HepG2 (cell line): ENCODE data around the gene ACO1. TPM values are rescaled to one million over a fixed set of nuclear protein-coding genes. Genes with fewer than 3 reads are reported as not detected.

Experiments
- ATAC-seq: fragments of 200-7000 bp; cut with Tn5 transposase; 3 replicates; pipeline ENCODE4 v1.9.1; 2020; ENCODE audit warnings: mild to moderate bottlenecking, moderate library complexity
- BruUV-seq: library from RNA; stranded (reverse); fragments of 400-500 nt; replicated peaks from 2 replicates; lab custom pipeline; 2021; lab: Mats Ljungman, UMichigan
- CTCF ChIA-PET: fragments of 300-600 bp; formaldehyde crosslinking; extraction: SDS; loops from one replicate; lab custom pipeline; 2021; ENCODE audit warnings: low total read pairs, inconsistent platforms, low intra/inter-chr PET ratio; lab: Yijun Ruan, JAX
- POLR2A ChIA-PET: fragments of 350-600 bp; sonication (Branson Sonifier 250); formaldehyde crosslinking; loops from one replicate; lab custom pipeline; 2020; ENCODE audit warnings: antibody characterized with exemption, inconsistent platforms; lab: Yijun Ruan, JAX
- DNase-seq: peaks from one replicate; pipeline ENCODE4 v3.0.0-alpha.2; 2015; ENCODE audit warnings: low spot score
- FAIRE-seq: peaks from 3 replicates; lab custom pipeline; 2011; peaks lifted over from hg19 to GRCh38; lab: Jason Lieb, UNC
- H2AFZ ChIP-seq: one replicate; pipeline ENCODE4 v1.6.1; 2011; ENCODE audit warnings: low read length, inconsistent platforms
- H3K27ac ChIP-seq: fragments of 300-600 bp; 3 replicates; pipeline ENCODE4 v1.8.0; 2011; ENCODE audit warnings: mixed run types, mild to moderate bottlenecking, mixed read lengths, low read length, inconsistent platforms; ENCODE audit not compliant: insufficient read depth; ENCODE audit errors: extremely low read length
- H3K27me3 ChIP-seq, 2 experiments: fragments of 200-600 bp in 1 of 2; 2 replicates in 1 of 2; 3 replicates in 1 of 2; pipeline versions ENCODE4 v1.6.0 to v1.8.0; 2011; ENCODE audit warnings: low read length in 2 of 2, mild to moderate bottlenecking in 2 of 2, moderate library complexity in 2 of 2, inconsistent platforms in 1 of 2; ENCODE audit not compliant: insufficient read depth in 2 of 2, control insufficient read depth in 1 of 2
- H3K36me3 ChIP-seq, 2 experiments: fragments of 200-600 bp in 1 of 2; replicated peaks in 1 of 2; 2 replicates in 1 of 2; 3 replicates in 1 of 2; pipeline versions ENCODE4 v1.5.1 to v1.8.0; 2011; ENCODE audit warnings: low read length in 2 of 2, inconsistent platforms in 1 of 2; ENCODE audit not compliant: insufficient read depth in 2 of 2, control insufficient read depth in 1 of 2
- H3K4me1 ChIP-seq: 2 replicates; pipeline ENCODE4 v1.5.1; 2012; ENCODE audit warnings: low read length, inconsistent platforms; ENCODE audit not compliant: insufficient read depth
- H3K4me2 ChIP-seq: 2 replicates; pipeline ENCODE4 v1.6.0; 2011; ENCODE audit warnings: low read depth, low read length, inconsistent platforms
- H3K4me3 ChIP-seq, 3 experiments: fragments of 200-600 bp in 1 of 3; sonication (generic), shearing (Covaris generic) in 1 of 3; replicated peaks in 1 of 3; 2 replicates each; pipeline ENCODE4 v1.5.1; 2011 to 2016; ENCODE audit warnings: low read length in 3 of 3, inconsistent platforms in 2 of 3, low read depth in 2 of 3, mild to moderate bottlenecking in 2 of 3, control low read depth in 1 of 3, mixed read lengths in 1 of 3; ENCODE audit not compliant: insufficient read depth in 1 of 3
- H3K79me2 ChIP-seq: one replicate; pipeline ENCODE4 v1.6.1; 2011; ENCODE audit warnings: low read length, inconsistent platforms; ENCODE audit not compliant: insufficient read depth
- H3K9ac ChIP-seq: 2 replicates; pipeline ENCODE4 v1.6.0; 2011; ENCODE audit warnings: mild to moderate bottlenecking, low read depth, low read length, inconsistent platforms; ENCODE audit not compliant: insufficient read depth
- H3K9me3 ChIP-seq: 2 replicates; pipeline ENCODE4 v1.5.1; 2012; ENCODE audit warnings: mild to moderate bottlenecking, low read length
- H4K20me1 ChIP-seq: 2 replicates; pipeline ENCODE4 v1.6.0; 2011; ENCODE audit warnings: inconsistent platforms, mild to moderate bottlenecking, low read length, moderate library complexity; ENCODE audit not compliant: insufficient read depth
- CAMTA2 ChIP-seq: sonication (generic); formaldehyde crosslinking; IDR thresholded peaks from 2 replicates; pipeline ENCODE4 v1.4.0; 2020; ENCODE audit warnings: mild to moderate bottlenecking, missing genetic modification reagents, borderline replicate concordance
- GZF1 ChIP-seq: sonication (generic); formaldehyde crosslinking; IDR thresholded peaks from 2 replicates; pipeline ENCODE4 v1.5.1; 2020; ENCODE audit warnings: mild to moderate bottlenecking, missing genetic modification reagents
- HNRNPL ChIP-seq: fragments of 200-400 bp; formaldehyde crosslinking; IDR thresholded peaks from 2 replicates; pipeline ENCODE4 v1.6.1; 2017; ENCODE audit warnings: mild to moderate bottlenecking, low read depth, low read length
- JDP2 ChIP-seq: sonication (generic); formaldehyde crosslinking; IDR thresholded peaks from 2 replicates; pipeline ENCODE4 v1.8.1; 2022; ENCODE audit warnings: missing genetic modification reagents, borderline replicate concordance
- MED13 ChIP-seq: sonication (generic); formaldehyde crosslinking; IDR thresholded peaks from 2 replicates; pipeline ENCODE4 v1.5.0; 2020; ENCODE audit warnings: missing genetic modification reagents
- NKX3-1 ChIP-seq: sonication (generic); formaldehyde crosslinking; IDR thresholded peaks from 2 replicates; pipeline ENCODE4 v1.5.0; 2020; ENCODE audit warnings: missing genetic modification reagents
- NPAS2 ChIP-seq: sonication (generic); formaldehyde crosslinking; IDR thresholded peaks from 2 replicates; pipeline ENCODE4 v1.8.0; 2022; ENCODE audit warnings: mild to moderate bottlenecking, missing genetic modification reagents, borderline replicate concordance
- SNAPC2 ChIP-seq: sonication (generic); formaldehyde crosslinking; IDR thresholded peaks from 2 replicates; pipeline ENCODE4 v1.8.1; 2022; ENCODE audit warnings: mild to moderate bottlenecking, missing genetic modification reagents
- THYN1 ChIP-seq: sonication (generic); formaldehyde crosslinking; IDR thresholded peaks from 2 replicates; pipeline ENCODE4 v1.8.1; 2023; ENCODE audit warnings: low read depth, mild to moderate bottlenecking, moderate library complexity, missing genetic modification reagents, borderline replicate concordance
- ZMYM2 ChIP-seq: sonication (generic); formaldehyde crosslinking; IDR thresholded peaks from 2 replicates; pipeline ENCODE4 v1.8.0; 2022; ENCODE audit warnings: mild to moderate bottlenecking, missing genetic modification reagents
- ZNF232 ChIP-seq: sonication (generic); formaldehyde crosslinking; IDR thresholded peaks from 2 replicates; pipeline ENCODE4 v1.4.0; 2020; ENCODE audit warnings: missing genetic modification reagents, borderline replicate concordance
- ZNF296 ChIP-seq: sonication (generic); formaldehyde crosslinking; conservative IDR thresholded peaks from 2 replicates; pipeline ENCODE4 v1.5.0; 2020; ENCODE audit warnings: mild to moderate bottlenecking, missing genetic modification reagents
- ZNF337 ChIP-seq: sonication (generic); formaldehyde crosslinking; IDR thresholded peaks from 2 replicates; pipeline ENCODE4 v1.5.1; 2020; ENCODE audit warnings: missing genetic modification reagents, low read depth, mild to moderate bottlenecking, borderline replicate concordance
- ZNF33A ChIP-seq: sonication (generic); formaldehyde crosslinking; IDR thresholded peaks from 2 replicates; pipeline ENCODE4 v1.5.1; 2020; ENCODE audit warnings: missing genetic modification reagents, mild to moderate bottlenecking, moderate library complexity, borderline replicate concordance
- ZNF577 ChIP-seq: sonication (generic); formaldehyde crosslinking; IDR thresholded peaks from 2 replicates; pipeline ENCODE4 v1.4.0; 2020; ENCODE audit warnings: mild to moderate bottlenecking, low read depth, missing genetic modification reagents, borderline replicate concordance
- ZSCAN22 ChIP-seq: sonication (generic); formaldehyde crosslinking; IDR thresholded peaks from 2 replicates; pipeline ENCODE4 v1.4.0; 2020; ENCODE audit warnings: mild to moderate bottlenecking, missing genetic modification reagents
- WGBS: methylation state at CpG from one replicate; pipeline ENCODE4 v1.1.6; 2017; ENCODE audit warnings: low lambda C conversion rate; 5-methylcytosine and 5-hydroxymethylcytosine counted together
- in situ Hi-C: cut with HindIII; loops from 2 replicates; pipeline ENCODE4 v1.10.0; 2017; ENCODE audit warnings: low pct_unique_long_range_greater_than_20kb; ENCODE audit not compliant: extremely low pct_ligation_motif_present
- intact Hi-C: fragments of 100-400 bp; cut with micrococcal nuclease; formaldehyde crosslinking; loops from one replicate; pipeline ENCODE4 v1.10.0; 2022; ENCODE audit not compliant: unreplicated experiment
- polyA plus RNA-seq, 8 experiments: library from polyadenylated mRNA; depleted of rRNA in 3 of 8; stranded (reverse) in 7 of 8; unstranded in 1 of 8; fragments of >200 nt; fragmentation: Illumina TruSeq in 4 of 8; extraction: Trizol in 4 of 8; gene quantifications; 2 replicates each; pipeline versions ENCODE4 v1.2.1 to v1.2.3, GENCODE V29; 2011 to 2016; ENCODE audit warnings: low read depth in 4 of 8, missing spikeins in 1 of 8, mixed read lengths in 1 of 8; ENCODE audit not compliant: insufficient read depth in 1 of 8
- total RNA-seq, 5 experiments: library from RNA; depleted of rRNA; stranded (reverse); fragments of >200 nt; fragmentation: Illumina TruSeq; extraction: Trizol; gene quantifications; 2 replicates each; pipeline ENCODE4 v1.2.3, GENCODE V29; 2016; ENCODE audit warnings: low read depth in 1 of 5
- TF ChIP-seq, protein P1 (sequence below): sonication (generic); formaldehyde crosslinking; IDR thresholded peaks from 2 replicates; pipeline ENCODE4 v1.5.0; 2020; ENCODE audit warnings: missing genetic modification reagents, mild to moderate bottlenecking, borderline replicate concordance
- TF ChIP-seq, protein P2 (sequence below): sonication (generic); formaldehyde crosslinking; IDR thresholded peaks from 2 replicates; pipeline ENCODE4 v1.8.1; 2023; ENCODE audit warnings: missing genetic modification reagents, inconsistent platforms, borderline replicate concordance

ACO1 gene
- total and polyA plus RNA-seq, 2 of the 13 experiments (the other 11 are each of a cell fraction or from before 2014, with no cell fraction given) = 20.1 to 48.2 TPM

DNA sequence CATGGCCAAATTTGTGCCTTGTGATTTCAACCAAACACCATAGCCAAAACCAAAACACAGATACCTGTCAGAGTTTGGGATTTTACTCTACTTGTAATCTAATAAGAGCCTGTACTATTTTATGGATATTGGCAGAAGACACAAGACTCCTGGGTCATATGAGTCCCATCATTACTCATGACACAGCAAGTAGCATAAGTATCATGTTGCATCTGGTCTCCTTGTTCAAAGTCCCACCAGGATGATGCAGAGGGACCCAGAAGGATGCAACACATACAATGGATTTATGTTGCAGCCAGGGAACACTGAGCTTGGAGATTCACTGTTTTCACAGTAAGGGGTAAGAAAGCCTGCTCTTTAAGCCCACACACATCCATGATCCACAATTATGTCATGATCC, 13.2 kb upstream of the ACO1 start:
- BruUV-seq = no TSS peak
- ATAC-seq = no peak
- no peak overlapping the region for H3K4me3 ChIP-seq
- intact Hi-C loops = no loop called here
- H3K4me1 ChIP-seq = no peaks in the 10 kb centered on the region
- H3K27me3 ChIP-seq = no peaks in the 10 kb centered on the region
- POLR2A ChIA-PET = no interaction called here
- in situ Hi-C loops = loop anchor here (5.0 kb wide), 1 partner anchor 596 kb away; no protein-coding TSS in a partner anchor
- no peak overlapping the region for H3K9ac ChIP-seq
- no peaks in the 10 kb centered on the region; the same call in 1 of the 2 replicates for H3K9me3 ChIP-seq
- H3K79me2 ChIP-seq = no peaks in the 10 kb centered on the region
- no peaks in the 10 kb centered on the region for H3K36me3 ChIP-seq
- TF ChIP-seq SNAPC2 (CRISPR knock-in tag) (no peak), NPAS2 (CRISPR knock-in tag) (no peak), ZSCAN22 (CRISPR knock-in tag) (no peak), ZNF337 (CRISPR knock-in tag) (no peak), ZNF296 (CRISPR knock-in tag) (no peak), ZNF232 (CRISPR knock-in tag) (no peak), ZNF577 (CRISPR knock-in tag) (no peak)
- TF ChIP-seq, all 625 proteins: peak for 0
- no peaks in the 10 kb centered on the region for H4K20me1 ChIP-seq
- H2AFZ ChIP-seq = no peak overlapping the region
- CTCF ChIA-PET = no interaction called here
- no peak overlapping the region for H3K4me2 ChIP-seq
- no peak for FAIRE-seq
- H3K27ac ChIP-seq = no peak overlapping the region
- no peak for DNase-seq

DNA sequence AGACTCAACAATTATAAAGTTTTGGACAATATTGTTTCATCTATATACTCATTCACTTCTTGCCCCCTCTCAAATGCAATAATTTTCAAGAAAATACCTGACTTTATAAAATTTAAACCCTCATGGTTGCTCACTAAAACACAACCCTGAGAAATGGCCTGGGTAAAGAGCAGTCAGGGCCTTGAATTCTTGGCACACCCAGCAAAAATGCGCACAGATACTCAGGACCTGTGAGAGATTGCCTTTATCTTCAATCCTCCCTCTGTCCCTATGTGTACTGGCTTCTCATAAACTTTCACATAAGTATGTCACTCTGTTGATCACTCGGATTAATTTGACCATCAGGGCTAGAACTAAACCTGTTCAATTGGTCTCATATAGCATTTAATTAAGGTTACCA, 12.8 kb upstream of the ACO1 start:
- FAIRE-seq = no peak
- 30% methylated on average over 2 of the region's 2 CpGs for WGBS
- TF ChIP-seq, protein P1, sequence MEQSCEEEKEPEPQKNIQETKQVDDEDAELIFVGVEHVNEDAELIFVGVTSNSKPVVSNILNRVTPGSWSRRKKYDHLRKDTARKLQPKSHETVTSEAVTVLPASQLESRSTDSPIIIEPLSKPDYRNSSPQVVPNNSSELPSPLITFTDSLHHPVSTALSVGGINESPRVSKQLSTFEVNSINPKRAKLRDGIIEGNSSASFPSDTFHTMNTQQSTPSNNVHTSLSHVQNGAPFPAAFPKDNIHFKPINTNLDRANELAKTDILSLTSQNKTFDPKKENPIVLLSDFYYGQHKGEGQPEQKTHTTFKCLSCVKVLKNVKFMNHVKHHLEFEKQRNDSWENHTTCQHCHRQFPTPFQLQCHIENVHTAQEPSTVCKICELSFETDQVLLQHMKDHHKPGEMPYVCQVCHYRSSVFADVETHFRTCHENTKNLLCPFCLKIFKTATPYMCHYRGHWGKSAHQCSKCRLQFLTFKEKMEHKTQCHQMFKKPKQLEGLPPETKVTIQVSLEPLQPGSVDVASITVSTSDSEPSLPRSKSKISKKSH = no peak
- TF ChIP-seq JDP2 (CRISPR knock-in tag) (no peak), ZMYM2 (CRISPR knock-in tag) (no peak), CAMTA2 (CRISPR knock-in tag) (no peak), GZF1 (CRISPR knock-in tag) (no peak), THYN1 (no peak), HNRNPL (no peak), ZNF33A (no peak), NKX3-1 (CRISPR knock-in tag) (no peak), MED13 (CRISPR knock-in tag) (no peak)
- TF ChIP-seq, protein P2, sequence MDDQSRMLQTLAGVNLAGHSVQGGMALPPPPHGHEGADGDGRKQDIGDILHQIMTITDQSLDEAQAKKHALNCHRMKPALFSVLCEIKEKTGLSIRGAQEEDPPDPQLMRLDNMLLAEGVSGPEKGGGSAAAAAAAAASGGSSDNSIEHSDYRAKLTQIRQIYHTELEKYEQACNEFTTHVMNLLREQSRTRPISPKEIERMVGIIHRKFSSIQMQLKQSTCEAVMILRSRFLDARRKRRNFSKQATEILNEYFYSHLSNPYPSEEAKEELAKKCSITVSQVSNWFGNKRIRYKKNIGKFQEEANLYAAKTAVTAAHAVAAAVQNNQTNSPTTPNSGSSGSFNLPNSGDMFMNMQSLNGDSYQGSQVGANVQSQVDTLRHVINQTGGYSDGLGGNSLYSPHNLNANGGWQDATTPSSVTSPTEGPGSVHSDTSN (CRISPR knock-in tag) = no peak

More for the DNA sequence above, 12.8 kb upstream of the ACO1 start:
- ATAC-seq = no peak
- H4K20me1 ChIP-seq = no peaks in the 10 kb centered on the region
- no peak overlapping the region for H2AFZ ChIP-seq
- no peak for DNase-seq
- H3K4me3 ChIP-seq = no peak overlapping the region
- H3K27me3 ChIP-seq = no peaks in the 10 kb centered on the region
- ChIA-PET CTCF (no interaction called here), POLR2A (no interaction called here)
- no peak overlapping the region for H3K27ac ChIP-seq
- H3K4me2 ChIP-seq = no peak overlapping the region
- H3K9ac ChIP-seq = no peak overlapping the region
- H3K9me3 ChIP-seq = no peaks in the 10 kb centered on the region; the same call in 1 of the 2 replicates
- no TSS peak for BruUV-seq
- H3K79me2 ChIP-seq = no peaks in the 10 kb centered on the region
- H3K36me3 ChIP-seq = no peaks in the 10 kb centered on the region
- H3K4me1 ChIP-seq = no peaks in the 10 kb centered on the region
- intact Hi-C loops = no loop called here
- in situ Hi-C loops = loop anchor here (5.0 kb wide), 1 partner anchor 596 kb away; no protein-coding TSS in a partner anchor
